OCI-LY1 (cell line): ENCODE results near the gene PSMG1.

Experiments used
- CTCF ChIP-seq: fragments of 200-600 bp; sonication (generic), shearing (Covaris generic); IDR thresholded peaks from 2 replicates; pipeline ENCODE4 v1.5.1; 2017; ENCODE audit warnings: mild to moderate bottlenecking, antibody characterized with exemption, low read length, moderate library complexity, mixed read lengths
- EZH2 ChIP-seq: fragments of 200-600 bp; sonication (generic), shearing (Covaris generic); IDR thresholded peaks from 2 replicates; pipeline ENCODE4 v1.8.0; 2017; ENCODE audit warnings: borderline replicate concordance, mixed run types, mild to moderate bottlenecking, antibody characterized with exemption, low read length, moderate library complexity, mixed read lengths

GRCh38 chr21:39182016-39182415 lies 1.2 kb downstream of the PSMG1 start:
- no peak for TF ChIP-seq CTCF
- TF ChIP-seq EZH2: no peak
